ENCODE data around the gene KLRK1.
"Not testable (repeated sequence)": the region's sequence is repeated elsewhere in the genome, so short reads cannot be mapped to it uniquely, and the experiment has no call there.

KLRK1 gene

DNA sequence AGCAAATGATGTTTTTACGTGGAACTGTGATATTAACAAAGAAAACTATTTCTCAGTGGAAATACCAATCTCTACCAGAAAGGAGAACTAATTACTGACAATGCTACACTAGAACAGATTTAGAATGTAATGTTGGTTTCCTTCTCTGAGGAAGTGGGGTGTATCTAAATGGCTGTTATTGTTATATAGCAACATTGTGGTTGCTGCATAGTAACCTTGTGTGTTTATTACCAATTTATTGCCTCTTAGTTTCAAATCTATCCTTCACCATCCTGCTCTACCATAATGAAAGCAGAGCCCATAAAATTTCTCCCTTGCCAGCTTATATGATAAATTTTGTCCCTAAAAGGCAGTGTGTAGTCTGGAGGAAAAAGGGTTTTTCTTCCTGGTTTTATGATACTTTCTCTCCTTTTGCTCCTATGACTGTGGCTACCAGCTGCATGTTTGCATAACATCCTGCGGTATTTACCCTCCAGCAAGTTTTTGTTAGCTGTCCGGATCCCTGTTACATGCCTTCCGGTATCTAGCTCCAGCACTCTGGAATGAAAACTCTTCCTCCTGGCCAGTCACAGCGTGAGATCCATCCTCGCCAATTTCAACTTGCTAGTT, 5.7 kb upstream of the KLRK1 start:
- in situ Hi-C loops (cut with HindIII; ENCODE audit: low sequenced_read_pairs) = no loop called here
- peak; percentile 93 for DNase-seq (ENCODE audit: low read depth, low spot score)
- TF ChIP-seq, protein P1, sequence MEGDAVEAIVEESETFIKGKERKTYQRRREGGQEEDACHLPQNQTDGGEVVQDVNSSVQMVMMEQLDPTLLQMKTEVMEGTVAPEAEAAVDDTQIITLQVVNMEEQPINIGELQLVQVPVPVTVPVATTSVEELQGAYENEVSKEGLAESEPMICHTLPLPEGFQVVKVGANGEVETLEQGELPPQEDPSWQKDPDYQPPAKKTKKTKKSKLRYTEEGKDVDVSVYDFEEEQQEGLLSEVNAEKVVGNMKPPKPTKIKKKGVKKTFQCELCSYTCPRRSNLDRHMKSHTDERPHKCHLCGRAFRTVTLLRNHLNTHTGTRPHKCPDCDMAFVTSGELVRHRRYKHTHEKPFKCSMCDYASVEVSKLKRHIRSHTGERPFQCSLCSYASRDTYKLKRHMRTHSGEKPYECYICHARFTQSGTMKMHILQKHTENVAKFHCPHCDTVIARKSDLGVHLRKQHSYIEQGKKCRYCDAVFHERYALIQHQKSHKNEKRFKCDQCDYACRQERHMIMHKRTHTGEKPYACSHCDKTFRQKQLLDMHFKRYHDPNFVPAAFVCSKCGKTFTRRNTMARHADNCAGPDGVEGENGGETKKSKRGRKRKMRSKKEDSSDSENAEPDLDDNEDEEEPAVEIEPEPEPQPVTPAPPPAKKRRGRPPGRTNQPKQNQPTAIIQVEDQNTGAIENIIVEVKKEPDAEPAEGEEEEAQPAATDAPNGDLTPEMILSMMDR (IDR thresholded peaks at IDR 0.05; ENCODE audit: low read depth, low read length) = no peak
- no peak overlapping the region for H3K4me3 ChIP-seq (ENCODE audit: low read depth, low read length)

- in situ Hi-C loops (cut with HindIII; ENCODE audit: low sequenced_read_pairs) = not testable (repeated sequence)
Measured at GRCh38 chr12:10394531-10395152, 4.8 kb upstream of the KLRK1 start.

GRCh38 chr12:10393291-10393690, 3.5 kb upstream of the KLRK1 start:
- DNase-seq (ENCODE audit: low read depth, low spot score) = no peak
- TF ChIP-seq, protein P1 (IDR thresholded peaks at IDR 0.05; ENCODE audit: low read depth, low read length) = no peak
- in situ Hi-C loops (cut with HindIII; ENCODE audit: low sequenced_read_pairs) = no loop called here

More at GRCh38 chr12:10394531-10395152, 4.8 kb upstream of the KLRK1 start:
- DNase-seq (ENCODE audit: low read depth, low spot score); H3K4me3 ChIP-seq (ENCODE audit: low read depth, low read length): not testable (repeated sequence)

DNA sequence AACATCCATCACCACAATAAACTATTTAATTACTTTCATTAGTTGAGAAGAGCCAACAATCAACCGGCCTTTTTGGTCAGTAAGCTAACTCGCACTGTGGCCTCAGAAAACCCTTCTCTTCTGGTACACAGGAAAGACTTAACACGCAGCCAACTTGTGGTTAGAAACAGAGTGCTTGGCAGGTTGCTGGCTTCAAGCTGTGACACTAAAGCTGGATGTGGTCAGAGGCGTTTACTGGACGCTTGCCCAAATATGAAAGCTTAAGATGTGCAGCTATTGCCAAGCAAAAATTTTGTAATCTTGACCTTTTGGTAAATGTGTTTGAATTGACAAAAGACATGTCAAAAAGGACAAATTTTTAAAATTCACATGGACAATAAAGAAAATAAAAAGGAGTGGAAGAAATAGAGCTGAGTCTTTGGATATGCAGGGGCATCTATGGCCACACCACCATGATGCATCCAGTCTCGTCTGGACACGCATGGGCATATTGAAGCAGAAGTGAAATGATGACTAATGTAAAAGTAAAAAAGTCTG, 2.6 kb upstream of the KLRK1 start:
- in situ Hi-C loops (cut with HindIII; ENCODE audit: low sequenced_read_pairs) = no loop called here
- H3K4me3 ChIP-seq (ENCODE audit: low read depth, low read length) = no peak overlapping the region
- DNase-seq (ENCODE audit: low read depth, low spot score) = peak; percentile 98
- TF ChIP-seq, protein P1 (IDR thresholded peaks at IDR 0.05; ENCODE audit: low read depth, low read length) = no peak

More at GRCh38 chr12:10393291-10393690, 3.5 kb upstream of the KLRK1 start:
- H3K4me3 ChIP-seq (ENCODE audit: low read depth, low read length) = no peak overlapping the region

- H3K4me3 ChIP-seq (ENCODE audit: low read depth, low read length); in situ Hi-C loops (cut with HindIII; ENCODE audit: low sequenced_read_pairs); DNase-seq (ENCODE audit: low read depth, low spot score): not testable (repeated sequence)
Measured at GRCh38 chr12:10390991-10391390, 1.1 kb upstream of the KLRK1 start.

GRCh38 chr12:10388624-10389413, 1.0 kb downstream of the KLRK1 start:
- H3K4me3 ChIP-seq (ENCODE audit: low read depth, low read length) = no peak overlapping the region
- TF ChIP-seq, protein P1 (IDR thresholded peaks at IDR 0.05; ENCODE audit: low read depth, low read length) = no peak
- peak; percentile 56 for DNase-seq (ENCODE audit: low read depth, low spot score)
- in situ Hi-C loops (cut with HindIII; ENCODE audit: low sequenced_read_pairs) = no loop called here

GRCh38 chr12:10387498-10387897, 2.3 kb downstream of the KLRK1 start:
- H3K4me3 ChIP-seq (ENCODE audit: low read depth, low read length); DNase-seq (ENCODE audit: low read depth, low spot score); in situ Hi-C loops (cut with HindIII; ENCODE audit: low sequenced_read_pairs): not testable (repeated sequence)

GRCh38 chr12:10386857-10387256, 3.0 kb downstream of the KLRK1 start:
- TF ChIP-seq, protein P1 (IDR thresholded peaks at IDR 0.05; ENCODE audit: low read depth, low read length) = no peak
- H3K4me3 ChIP-seq (ENCODE audit: low read depth, low read length) = no peak overlapping the region
- no peak for DNase-seq (ENCODE audit: low read depth, low spot score)
- in situ Hi-C loops (cut with HindIII; ENCODE audit: low sequenced_read_pairs) = no loop called here
